Suprapubic skin (tissue), 3 donors: ENCODE results near the gene RABGAP1.

Source experiments
- CTCF ChIP-seq, 2 donors: fragments of 200-600 bp in 1 of 2; fragments of 450-650 bp in 1 of 2; sonication (generic) in 1 of 2; IDR thresholded peaks; one replicate each; pipeline ENCODE4 v1.5.1; 2016 to 2019; ENCODE audit warnings: antibody characterized with exemption in 2 of 2, mild to moderate bottlenecking in 1 of 2, moderate library complexity in 1 of 2
- POLR2AphosphoS5 ChIP-seq, 3 donors: sonication (generic); formaldehyde crosslinking; IDR thresholded peaks; one replicate each; pipeline ENCODE4 v1.6.1; 2017; ENCODE audit warnings: antibody characterized with exemption in 3 of 3

- TF ChIP-seq POLR2AphosphoS5 (IDR thresholded peaks at IDR 0.05) (no peak), CTCF (IDR thresholded peaks at IDR 0.05) (no peak)
Measured at GRCh38 chr9:123085916-123086315, 145.1 kb downstream of the RABGAP1 start.
